HG03025 (cell line): ENCODE data around the gene FNTB.

Experiments
- ATAC-seq: cut with Tn5 transposase; IDR thresholded peaks from one replicate; pipeline ENCODE4 v1.9.1; 2021; ENCODE audit warnings: mild to moderate bottlenecking, moderate library complexity; ENCODE audit not compliant: unreplicated experiment, low FRiP score

Gene FNTB

GRCh38 chr14:64952598-64953309 lies 33.9 kb upstream of the FNTB start:
- ATAC-seq, result peak; percentile 56

DNA sequence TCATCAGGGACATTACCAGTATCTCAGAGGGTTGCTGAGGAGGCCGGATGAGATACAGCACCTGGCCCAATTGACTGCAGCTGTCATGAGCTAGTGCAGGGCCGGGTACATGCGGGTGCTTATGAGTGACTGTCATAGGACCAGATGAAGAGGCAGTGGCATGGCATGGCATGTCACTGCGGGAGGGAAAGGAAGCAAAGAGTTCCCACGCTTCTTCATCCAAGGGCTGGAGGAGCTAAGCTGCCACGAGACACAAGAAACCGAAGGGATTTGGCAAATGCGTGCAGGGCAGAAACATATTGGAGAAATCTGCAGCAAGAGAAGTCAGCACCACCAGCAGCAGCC lies 33.4 kb upstream of the FNTB start:
- no peak for ATAC-seq

GRCh38 chr14:64953661-64954060 lies 33.0 kb upstream of the FNTB start:
- no peak for ATAC-seq

DNA sequence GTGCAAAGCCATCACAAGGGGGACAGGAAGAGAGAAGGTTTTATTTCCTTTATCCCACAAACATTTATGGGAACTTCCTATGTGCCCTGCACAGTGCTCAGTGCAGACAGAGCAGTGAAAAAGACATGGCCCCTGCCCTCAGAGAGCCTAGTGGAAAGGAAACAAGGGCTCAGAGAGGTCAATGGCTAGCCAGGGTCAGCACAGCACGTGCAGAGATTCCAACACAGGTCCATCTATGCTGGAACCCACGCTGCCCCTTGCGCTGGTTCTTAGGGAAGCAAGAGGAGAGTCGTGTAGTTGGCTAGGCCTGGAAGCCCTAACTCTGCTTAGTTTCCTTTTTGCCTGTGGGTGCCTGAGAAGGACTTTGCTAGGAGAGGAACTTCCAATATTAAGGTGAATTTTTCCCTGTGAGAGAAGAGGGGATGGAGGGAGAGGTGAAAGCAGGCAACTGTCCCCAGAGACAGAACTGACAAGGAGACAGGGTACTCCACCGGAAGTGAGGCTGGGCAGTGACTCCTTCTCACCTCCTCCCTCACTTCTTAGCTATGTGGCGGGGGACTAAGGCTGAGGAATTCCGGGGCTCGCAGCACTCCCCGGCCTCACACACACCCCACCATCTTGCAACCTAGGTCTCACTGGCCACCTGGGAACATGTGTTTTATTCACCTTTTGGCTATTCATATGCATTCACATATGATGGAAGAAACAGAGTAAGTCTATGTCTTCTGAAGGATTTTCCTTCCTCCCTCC lies 32.0 kb upstream of the FNTB start:
- ATAC-seq, result no peak

DNA sequence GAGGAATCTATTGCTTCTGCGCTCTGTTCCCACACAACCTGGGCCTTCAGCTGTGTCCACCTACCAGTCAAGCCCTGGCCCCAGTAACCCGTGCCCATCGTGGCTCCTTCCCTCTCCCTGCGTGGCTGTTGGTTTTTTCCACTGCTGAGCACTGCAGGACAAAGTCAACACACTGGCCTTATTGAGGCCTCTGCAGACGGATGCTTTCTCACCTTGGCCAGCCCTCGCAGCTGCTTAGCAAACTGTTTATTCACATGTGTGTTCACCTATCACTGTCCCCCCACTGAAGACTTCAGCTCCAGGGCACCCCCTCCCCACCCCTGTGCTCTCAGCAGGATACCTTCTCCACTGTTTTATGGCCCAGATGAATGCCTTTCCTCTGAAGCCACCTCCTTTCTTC lies 31.4 kb upstream of the FNTB start:
- ATAC-seq, result no peak

- ATAC-seq, result no peak
These were observed 29.8 kb upstream of the FNTB start for GRCh38 chr14:64956697-64957406.

DNA sequence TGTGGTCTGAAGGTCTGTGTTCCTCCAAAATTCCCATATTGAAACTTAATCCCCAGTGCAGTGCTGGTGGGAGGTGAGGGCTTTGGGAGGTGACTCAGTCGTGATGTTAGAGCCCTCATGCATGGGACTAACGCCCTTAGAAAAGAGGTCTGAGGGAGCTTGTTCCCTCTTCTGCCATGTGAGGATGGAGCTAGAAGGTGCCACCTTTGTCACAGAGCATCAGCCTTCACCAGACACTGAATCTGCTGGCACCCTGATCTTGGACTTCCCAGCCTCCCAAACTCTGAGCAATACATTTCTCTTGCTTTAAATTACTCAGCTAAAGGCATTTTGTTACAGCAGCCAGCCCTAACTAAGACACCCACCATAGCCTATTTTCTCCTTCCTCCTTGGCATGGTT lies 28.5 kb upstream of the FNTB start:
- ATAC-seq, result no peak

- no peak for ATAC-seq
These were observed 28.0 kb upstream of the FNTB start for GRCh38 chr14:64958743-64959142.

GRCh38 chr14:64960762-64961276 lies 25.9 kb upstream of the FNTB start:
- ATAC-seq, result no peak

DNA sequence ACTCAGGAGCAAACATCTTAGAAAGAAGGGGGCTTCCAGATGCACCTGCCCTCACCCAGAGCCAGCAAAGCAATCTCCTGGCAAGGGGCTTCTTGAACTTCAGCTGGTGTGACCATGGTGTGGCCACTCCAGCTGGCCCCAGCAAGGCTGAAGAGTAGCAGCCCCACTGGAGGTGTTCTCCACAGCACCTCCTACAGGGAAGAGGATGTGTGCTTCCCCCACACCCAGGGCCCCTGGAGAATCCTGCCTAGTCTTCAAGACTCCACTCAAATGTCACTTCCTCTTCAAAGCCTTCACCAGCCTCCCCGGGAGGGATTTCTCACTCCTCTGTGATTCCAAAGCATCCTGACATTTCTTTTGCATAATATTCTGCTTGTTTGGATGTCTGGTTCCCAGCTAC lies 23.1 kb upstream of the FNTB start:
- ATAC-seq, result no peak

DNA sequence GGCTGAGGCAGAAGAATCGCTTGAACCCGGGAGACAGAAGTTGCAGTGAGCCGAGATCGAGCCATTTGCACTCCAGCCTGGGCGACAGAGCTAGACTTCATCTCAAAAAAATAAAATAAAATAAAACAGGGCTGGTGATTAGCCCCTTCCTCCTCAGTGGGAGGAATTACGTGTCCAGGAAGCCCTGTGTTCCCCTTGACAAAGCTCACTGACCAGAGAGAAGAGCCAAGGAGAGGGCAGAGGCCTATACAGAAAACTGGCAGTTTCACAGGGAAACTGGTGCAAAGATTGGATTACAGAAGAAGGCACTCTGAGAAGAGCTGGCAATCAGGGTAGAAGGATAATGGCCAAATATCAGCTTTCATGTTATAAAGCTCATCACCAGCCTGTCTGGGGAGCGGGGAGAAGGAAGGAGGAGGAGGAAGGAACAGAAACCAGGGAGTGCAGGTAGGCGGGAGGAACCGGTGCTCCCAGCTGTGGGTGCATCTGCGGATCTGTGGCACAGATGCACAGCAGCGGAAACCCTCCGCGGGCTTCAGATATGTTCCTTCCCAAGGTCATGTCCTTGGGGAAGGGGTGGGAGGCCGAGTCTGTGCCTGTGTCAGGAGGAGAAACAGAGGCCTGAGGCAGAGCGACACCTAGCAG lies 21.2 kb upstream of the FNTB start:
- ATAC-seq, result no peak

- no peak for ATAC-seq
These were observed 19.7 kb upstream of the FNTB start for GRCh38 chr14:64966976-64967375.

- ATAC-seq, result no peak
These were observed 18.5 kb upstream of the FNTB start for GRCh38 chr14:64968167-64968566.

GRCh38 chr14:64968651-64969050 lies 18.0 kb upstream of the FNTB start:
- no peak for ATAC-seq

GRCh38 chr14:64970041-64970440 lies 16.7 kb upstream of the FNTB start:
- no peak for ATAC-seq

DNA sequence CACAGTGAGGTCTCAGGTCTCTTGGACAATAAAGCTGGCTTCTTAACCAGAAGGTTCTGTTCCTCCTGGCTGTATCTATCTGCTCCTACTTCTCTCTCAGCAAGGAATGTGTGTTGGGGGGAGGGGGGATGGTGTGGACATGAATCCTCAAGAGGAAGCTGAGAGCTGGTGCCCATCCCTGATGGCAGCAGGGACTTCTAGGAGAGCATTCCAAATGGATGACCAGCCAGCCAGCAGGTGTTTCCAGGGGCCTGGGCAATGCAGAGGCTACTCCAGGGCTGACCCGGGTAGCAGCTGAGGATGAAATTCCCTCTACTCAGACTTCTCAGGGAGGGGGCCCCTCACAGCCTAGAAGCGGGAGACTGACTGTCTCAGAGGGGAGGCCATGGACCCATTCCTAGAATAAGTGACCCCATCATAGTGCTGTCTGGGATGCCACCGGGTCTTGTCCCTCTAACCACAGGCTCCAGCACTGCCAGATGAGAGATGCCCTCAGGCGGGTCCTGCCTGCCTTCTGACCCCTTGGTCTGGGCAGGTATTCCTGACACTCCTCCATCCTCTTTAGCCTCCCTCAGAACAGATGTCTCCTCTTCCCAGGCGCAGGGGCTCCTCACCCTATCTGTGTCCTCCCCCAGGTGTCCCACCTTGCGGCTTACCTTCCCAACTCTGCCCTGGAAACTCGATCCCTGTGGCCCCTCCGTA lies 15.8 kb upstream of the FNTB start:
- no peak for ATAC-seq

GRCh38 chr14:64971491-64971942 lies 15.2 kb upstream of the FNTB start:
- no peak for ATAC-seq

DNA sequence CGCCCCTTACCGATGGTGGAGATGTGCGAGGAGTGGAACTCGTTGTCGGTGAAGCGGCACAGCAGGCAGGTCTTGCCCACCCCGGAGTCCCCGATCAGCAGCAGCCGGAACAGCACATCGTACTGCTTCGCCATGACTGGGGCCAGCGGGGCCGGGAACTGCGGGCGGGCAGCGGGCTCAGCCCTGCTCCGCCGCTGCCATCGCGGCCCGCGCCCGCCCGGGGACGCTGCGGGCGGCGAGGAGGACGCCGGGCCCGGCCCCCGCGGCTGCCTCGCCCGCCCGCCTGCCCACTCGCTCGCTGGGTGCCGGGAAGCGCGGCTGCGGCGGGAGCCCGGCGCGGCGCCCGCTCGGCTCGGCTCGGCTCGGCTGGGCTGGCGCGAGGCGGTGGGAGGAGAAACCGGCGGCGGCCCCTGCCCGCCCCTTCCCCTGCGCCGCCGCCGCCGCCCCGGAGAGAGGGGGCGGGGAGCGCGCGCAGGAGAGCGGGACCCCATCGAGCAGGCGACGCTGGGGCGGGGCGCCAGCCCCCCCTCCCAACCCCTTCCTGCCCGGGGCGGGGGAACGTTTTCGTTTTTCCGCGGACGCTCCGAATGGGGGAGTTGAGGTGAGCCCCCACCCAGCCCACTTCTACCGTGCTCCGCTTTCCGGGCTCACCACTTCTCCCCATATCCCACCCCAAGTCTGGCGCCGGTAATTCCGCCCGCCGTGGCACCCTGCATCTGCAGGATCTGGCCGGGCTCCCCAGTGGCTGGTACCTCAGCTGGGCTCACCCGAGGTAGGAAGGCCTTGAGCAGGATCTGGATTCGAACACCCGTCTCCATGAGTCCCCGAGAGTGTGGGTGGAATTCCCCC lies 14.5 kb upstream of the FNTB start, which contains the start of gene RAB15:
RAB15 (minus strand) TSS at position 394 of the 849 bp plus-strand sequence; CDS start at position 134, 260 bp downstream.
- ATAC-seq, result no peak

DNA sequence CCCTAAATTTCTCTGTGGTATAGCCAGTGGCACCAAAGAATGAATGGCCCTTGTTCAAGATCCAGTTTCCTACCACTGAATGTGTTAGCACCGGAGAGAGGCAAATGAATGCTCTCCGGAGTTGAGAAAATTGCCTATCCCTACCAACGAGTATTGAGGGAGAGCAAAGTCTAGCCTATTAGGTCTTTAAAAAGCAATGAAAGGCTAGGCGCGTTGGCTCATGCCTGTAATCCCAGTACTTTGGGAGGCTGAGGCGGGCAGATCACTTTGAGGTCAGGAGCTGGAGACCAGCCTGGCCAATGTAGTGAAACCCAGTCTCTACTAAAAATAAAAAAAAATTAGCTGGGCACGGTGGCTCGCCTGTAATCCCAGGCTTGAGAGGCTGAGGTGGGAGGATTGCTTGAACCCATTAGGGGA lies 13.7 kb upstream of the FNTB start:
- ATAC-seq, result no peak
